ENCODE results near the gene YPEL1. TPM values are rescaled to one million over a fixed set of nuclear protein-coding genes. Genes with fewer than 3 reads are reported as not detected.
A peak's percentile ranks its signal among the peaks of the same experiment; 100 is the strongest.

The YPEL1 gene
- total RNA-seq, 1 donor from 2014 or later = 0.26 TPM

GRCh38 chr22:21714786-21715185 is 20.8 kb downstream of the YPEL1 start:
- no peak for FAIRE-seq
- H3K4me3 ChIP-seq (ENCODE audit: low read depth, low read length) = no peak overlapping the region
- no peaks in the 10 kb centered on the region for H3K36me3 ChIP-seq (ENCODE audit: control insufficient read depth, insufficient read depth, low read length)
- peak; percentile 75 for DNase-seq (ENCODE audit: low read depth)
- no peaks in the 10 kb centered on the region for H3K27me3 ChIP-seq (ENCODE audit: control insufficient read depth, insufficient read depth, low read length)
- no peak for TF ChIP-seq CTCF (IDR thresholded peaks at IDR 0.05; ENCODE audit: insufficient read depth, low read length, severe bottlenecking)

- FAIRE-seq (no peak), DNase-seq (ENCODE audit: low read depth) (no peak)
- no peak for TF ChIP-seq CTCF (IDR thresholded peaks at IDR 0.05; ENCODE audit: insufficient read depth, low read length, severe bottlenecking)
- no peaks in the 10 kb centered on the region for H3K36me3 ChIP-seq (ENCODE audit: control insufficient read depth, insufficient read depth, low read length)
- no peaks in the 10 kb centered on the region for H3K27me3 ChIP-seq (ENCODE audit: control insufficient read depth, insufficient read depth, low read length)
- H3K4me3 ChIP-seq (ENCODE audit: low read depth, low read length) = no peak overlapping the region
These were observed 21.4 kb downstream of the YPEL1 start for GRCh38 chr22:21714059-21714770.

GRCh38 chr22:21713428-21714058 is 22.1 kb downstream of the YPEL1 start:
- TF ChIP-seq CTCF (IDR thresholded peaks at IDR 0.05; ENCODE audit: insufficient read depth, low read length, severe bottlenecking) = no peak
- Histone ChIP-seq H3K36me3 (ENCODE audit: control insufficient read depth, insufficient read depth, low read length) (no peaks in the 10 kb centered on the region), H3K27me3 (ENCODE audit: control insufficient read depth, insufficient read depth, low read length) (no peaks in the 10 kb centered on the region), H3K4me3 (ENCODE audit: low read depth, low read length) (no peak overlapping the region)
- peak; percentile 27 for DNase-seq (ENCODE audit: low read depth)
- no peak for FAIRE-seq

- Histone ChIP-seq H3K36me3 (ENCODE audit: control insufficient read depth, insufficient read depth, low read length) (no peaks in the 10 kb centered on the region), H3K4me3 (ENCODE audit: low read depth, low read length) (no peak overlapping the region), H3K27me3 (ENCODE audit: control insufficient read depth, insufficient read depth, low read length) (no peaks in the 10 kb centered on the region)
- TF ChIP-seq CTCF (IDR thresholded peaks at IDR 0.05; ENCODE audit: insufficient read depth, low read length, severe bottlenecking) = peak; percentile 78
- FAIRE-seq (no peak), DNase-seq (ENCODE audit: low read depth) (peak; percentile 53)
These were observed 22.7 kb downstream of the YPEL1 start for GRCh38 chr22:21712751-21713427.

- Histone ChIP-seq H3K4me3 (ENCODE audit: low read depth, low read length) (no peak overlapping the region), H3K36me3 (ENCODE audit: control insufficient read depth, insufficient read depth, low read length) (no peaks in the 10 kb centered on the region), H3K27me3 (ENCODE audit: control insufficient read depth, insufficient read depth, low read length) (no peaks in the 10 kb centered on the region)
- FAIRE-seq (no peak), DNase-seq (ENCODE audit: low read depth) (no peak)
- no peak for TF ChIP-seq CTCF (IDR thresholded peaks at IDR 0.05; ENCODE audit: insufficient read depth, low read length, severe bottlenecking)
These were observed 23.7 kb downstream of the YPEL1 start for GRCh38 chr22:21711851-21712250.

Measured in bronchial epithelial cell (primary cell).